Suprapubic skin (tissue), 4 donors: ENCODE measurements around the gene ALOX15B. TPM values are rescaled to one million over a fixed set of nuclear protein-coding genes. Genes with fewer than 3 reads are reported as not detected.

Experiments
- DNase-seq, 2 donors: peaks; one replicate each; pipeline ENCODE4 v3.0.0-alpha.2; 2019; ENCODE audit warnings: low spot score in 2 of 2
- H3K27ac ChIP-seq: fragments of 200-600 bp; sonication (generic); one replicate; pipeline ENCODE4 v1.5.1; 2019
- H3K27me3 ChIP-seq: fragments of 200-600 bp; sonication (generic); one replicate; pipeline ENCODE4 v1.5.1; 2019
- H3K36me3 ChIP-seq: fragments of 200-600 bp; sonication (generic); one replicate; pipeline ENCODE4 v1.5.1; 2019
- H3K4me1 ChIP-seq: fragments of 200-600 bp; sonication (generic); one replicate; pipeline ENCODE4 v1.5.1; 2019
- H3K4me3 ChIP-seq: fragments of 200-600 bp; sonication (generic); one replicate; pipeline ENCODE4 v1.5.1; 2019; ENCODE audit warnings: mild to moderate bottlenecking
- H3K9me3 ChIP-seq: fragments of 200-600 bp; sonication (generic); one replicate; pipeline ENCODE4 v1.5.1; 2019
- EP300 ChIP-seq: sonication (generic); formaldehyde crosslinking; IDR thresholded peaks from one replicate; pipeline ENCODE4 v1.6.1; 2017; ENCODE audit warnings: antibody characterized with exemption
- POLR2A ChIP-seq, 2 donors: fragments of 450-650 bp; IDR thresholded peaks; one replicate each; pipeline ENCODE4 v1.6.1; 2017; ENCODE audit warnings: antibody characterized with exemption in 2 of 2, mild to moderate bottlenecking in 2 of 2, moderate library complexity in 2 of 2
- POLR2AphosphoS5 ChIP-seq, 3 donors: sonication (generic); formaldehyde crosslinking; IDR thresholded peaks; one replicate each; pipeline ENCODE4 v1.6.1; 2017; ENCODE audit warnings: antibody characterized with exemption in 3 of 3
- WGBS: methylation state at CpG from one replicate; pipeline ENCODE4 v1.1.5; 2018; 5-methylcytosine and 5-hydroxymethylcytosine counted together
- total RNA-seq, 4 donors: library from RNA; depleted of rRNA; stranded (reverse); fragments of >200 nt; gene quantifications; one replicate each; pipeline ENCODE4 v1.1.0, GENCODE V29; 2016
- TF ChIP-seq, protein P1 (sequence below), 2 donors: fragments of 200-600 bp in 1 of 2; fragments of 450-650 bp in 1 of 2; sonication (generic) in 1 of 2; IDR thresholded peaks; one replicate each; pipeline ENCODE4 v1.5.1; 2016 to 2019; ENCODE audit warnings: antibody characterized with exemption in 2 of 2, mild to moderate bottlenecking in 1 of 2, moderate library complexity in 1 of 2

The ALOX15B gene
- total RNA-seq, 4 donors from 2014 or later = 44.8 to 156 (median 78.1) TPM

- peaks cover 21% of the 10 kb centered on the region for H3K4me1 ChIP-seq
Observed at GRCh38 chr17:8067806-8068205, 28.9 kb downstream of the ALOX15B start.

GRCh38 chr17:8068736-8069586 lies 30.1 kb downstream of the ALOX15B start:
- DNase-seq = no peak
- Histone ChIP-seq H3K27ac (no peak overlapping the region), H3K36me3 (no peaks in the 10 kb centered on the region), H3K4me3 (no peak overlapping the region), H3K4me1 (peaks cover 22% of the 10 kb centered on the region), H3K27me3 (peaks cover 41% of the 10 kb centered on the region), H3K9me3 (no peaks in the 10 kb centered on the region)
- TF ChIP-seq, protein P1, sequence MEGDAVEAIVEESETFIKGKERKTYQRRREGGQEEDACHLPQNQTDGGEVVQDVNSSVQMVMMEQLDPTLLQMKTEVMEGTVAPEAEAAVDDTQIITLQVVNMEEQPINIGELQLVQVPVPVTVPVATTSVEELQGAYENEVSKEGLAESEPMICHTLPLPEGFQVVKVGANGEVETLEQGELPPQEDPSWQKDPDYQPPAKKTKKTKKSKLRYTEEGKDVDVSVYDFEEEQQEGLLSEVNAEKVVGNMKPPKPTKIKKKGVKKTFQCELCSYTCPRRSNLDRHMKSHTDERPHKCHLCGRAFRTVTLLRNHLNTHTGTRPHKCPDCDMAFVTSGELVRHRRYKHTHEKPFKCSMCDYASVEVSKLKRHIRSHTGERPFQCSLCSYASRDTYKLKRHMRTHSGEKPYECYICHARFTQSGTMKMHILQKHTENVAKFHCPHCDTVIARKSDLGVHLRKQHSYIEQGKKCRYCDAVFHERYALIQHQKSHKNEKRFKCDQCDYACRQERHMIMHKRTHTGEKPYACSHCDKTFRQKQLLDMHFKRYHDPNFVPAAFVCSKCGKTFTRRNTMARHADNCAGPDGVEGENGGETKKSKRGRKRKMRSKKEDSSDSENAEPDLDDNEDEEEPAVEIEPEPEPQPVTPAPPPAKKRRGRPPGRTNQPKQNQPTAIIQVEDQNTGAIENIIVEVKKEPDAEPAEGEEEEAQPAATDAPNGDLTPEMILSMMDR (IDR thresholded peaks at IDR 0.05) = no peak
- no peak for TF ChIP-seq POLR2AphosphoS5 (IDR thresholded peaks at IDR 0.05)
- TF ChIP-seq EP300 = no peak
- no peak for TF ChIP-seq POLR2A (IDR thresholded peaks at IDR 0.05)
- 82% methylated on average over 9 of the region's 9 CpGs for WGBS

More at GRCh38 chr17:8067806-8068205, 28.9 kb downstream of the ALOX15B start:
- Histone ChIP-seq H3K36me3 (no peaks in the 10 kb centered on the region), H3K27ac (no peak overlapping the region), H3K27me3 (peaks cover 41% of the 10 kb centered on the region), H3K4me3 (no peak overlapping the region), H3K9me3 (no peaks in the 10 kb centered on the region)
- no peak for DNase-seq
- TF ChIP-seq, protein P1 (IDR thresholded peaks at IDR 0.05) = no peak
- TF ChIP-seq EP300 = no peak
- TF ChIP-seq POLR2A (IDR thresholded peaks at IDR 0.05) = no peak
- no peak for TF ChIP-seq POLR2AphosphoS5 (IDR thresholded peaks at IDR 0.05)
- WGBS = 64% methylated on average over 4 of the region's 4 CpGs

- peaks cover 24% of the 10 kb centered on the region for H3K4me1 ChIP-seq
- H3K36me3 ChIP-seq = no peaks in the 10 kb centered on the region
- H3K27ac ChIP-seq = no peak overlapping the region
- H3K27me3 ChIP-seq = peaks cover 41% of the 10 kb centered on the region
- no peak for TF ChIP-seq EP300
- WGBS = 84% methylated on average over 3 of the region's 3 CpGs
- no peak for DNase-seq
- H3K4me3 ChIP-seq = no peak overlapping the region
- H3K9me3 ChIP-seq = no peaks in the 10 kb centered on the region
Observed at GRCh38 chr17:8069587-8069860, 30.7 kb downstream of the ALOX15B start.

GRCh38 chr17:8071496-8071895 lies 32.6 kb downstream of the ALOX15B start:
- Histone ChIP-seq H3K9me3 (no peaks in the 10 kb centered on the region), H3K36me3 (no peaks in the 10 kb centered on the region), H3K4me3 (no peak overlapping the region), H3K27me3 (peaks cover 55% of the 10 kb centered on the region), H3K4me1 (peaks cover 24% of the 10 kb centered on the region), H3K27ac (no peak overlapping the region)
- DNase-seq = no peak
- TF ChIP-seq POLR2A (IDR thresholded peaks at IDR 0.05) = no peak
- TF ChIP-seq POLR2AphosphoS5 (IDR thresholded peaks at IDR 0.05) = no peak
- TF ChIP-seq, protein P1 (IDR thresholded peaks at IDR 0.05) = no peak
- no peak for TF ChIP-seq EP300
- 94% methylated on average over 9 of the region's 12 CpGs for WGBS

GRCh38 chr17:8072341-8072728 lies 33.5 kb downstream of the ALOX15B start:
- H3K4me3 ChIP-seq = no peak overlapping the region
- H3K27ac ChIP-seq = no peak overlapping the region
- peaks cover 21% of the 10 kb centered on the region for H3K4me1 ChIP-seq
- H3K9me3 ChIP-seq = no peaks in the 10 kb centered on the region
- WGBS = 0% methylated on average over 7 of the region's 28 CpGs
- TF ChIP-seq EP300 (no peak), POLR2A (IDR thresholded peaks at IDR 0.05) (no peak), POLR2AphosphoS5 (IDR thresholded peaks at IDR 0.05) (no peak)
- TF ChIP-seq, protein P1 (IDR thresholded peaks at IDR 0.05) = no peak
- DNase-seq = no peak
- H3K27me3 ChIP-seq = peaks cover 64% of the 10 kb centered on the region
- H3K36me3 ChIP-seq = no peaks in the 10 kb centered on the region
